Activated CD4-positive, CD25-positive, alpha-beta regulatory T cell treated with anti-CD3 and anti-CD28 coated beads, Interleukin-2, amount 50 U/mL, for 16 hours (primary cell): ENCODE measurements around the gene ZSWIM6.
"Not testable (repeated sequence)": the region's sequence is repeated elsewhere in the genome, so short reads cannot be mapped to it uniquely, and the experiment has no call there.

Source experiments
- DNase-seq: peaks from one replicate; pipeline ENCODE4 v3.0.0-alpha.2; 2020; ENCODE audit warnings: low read depth, low spot score

The ZSWIM6 gene

GRCh38 chr5:61363401-61364114 lies 31.5 kb downstream of the ZSWIM6 start:
- no peak for DNase-seq

GRCh38 chr5:61366497-61367240 lies 34.6 kb downstream of the ZSWIM6 start:
- no peak for DNase-seq

DNA sequence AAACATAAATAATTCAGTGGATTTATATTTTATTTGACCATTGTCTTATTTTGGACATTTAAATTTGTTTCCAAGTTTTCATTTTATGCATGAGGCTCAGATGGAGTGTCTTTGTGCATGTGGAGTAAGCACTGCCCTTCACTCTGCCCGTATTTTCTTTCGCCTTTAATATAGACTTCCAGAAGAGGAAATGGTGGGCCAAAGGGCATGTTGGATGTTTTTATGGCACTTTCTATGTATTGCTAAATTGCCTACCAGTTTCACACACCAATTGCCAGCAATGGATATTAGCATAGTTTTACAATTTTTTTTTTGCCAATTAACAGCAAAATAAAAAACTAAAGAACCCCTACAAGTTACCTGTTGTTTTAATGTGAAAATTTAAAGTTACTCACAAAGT lies 38.4 kb downstream of the ZSWIM6 start:
- no peak for DNase-seq

GRCh38 chr5:61371474-61371873 lies 39.4 kb downstream of the ZSWIM6 start:
- DNase-seq: no peak

DNA sequence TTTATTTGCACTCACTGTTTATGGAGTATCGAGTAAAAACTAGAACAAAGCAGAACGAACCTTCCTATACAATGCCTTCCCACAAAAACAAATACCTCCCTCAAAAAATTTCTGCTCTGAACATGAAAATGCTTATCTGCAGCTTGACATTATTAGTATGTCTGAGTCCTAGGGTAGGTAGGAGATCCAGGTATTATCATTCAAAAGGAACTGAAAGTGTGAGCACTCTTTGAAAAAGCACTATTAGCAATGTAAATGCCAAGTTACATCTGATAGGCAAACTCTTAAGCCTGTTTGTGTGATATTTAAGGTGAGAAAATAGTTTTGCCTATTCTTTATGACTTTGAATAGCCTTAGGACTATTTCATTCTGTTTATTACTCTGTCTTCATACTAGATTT lies 47.6 kb downstream of the ZSWIM6 start:
- DNase-seq: no peak

DNA sequence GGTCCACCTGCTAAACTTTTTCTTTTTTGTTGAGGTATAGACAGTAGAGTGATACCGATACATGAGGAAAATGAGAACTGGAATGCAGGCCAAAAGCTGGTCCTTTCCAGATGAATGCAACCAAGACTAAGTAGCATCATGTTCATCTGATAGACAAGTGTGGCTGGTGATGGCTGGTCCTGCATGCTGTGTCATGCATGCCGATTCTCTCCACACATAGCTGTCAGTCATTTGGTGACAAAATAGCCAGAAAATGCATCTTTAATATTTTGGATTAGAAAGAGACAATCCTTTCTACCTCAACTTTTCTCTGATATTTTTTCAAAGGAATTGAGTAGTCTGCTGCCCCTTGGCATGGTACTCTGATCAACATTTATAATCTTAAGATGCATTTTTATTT lies 49.9 kb downstream of the ZSWIM6 start:
- no peak for DNase-seq

DNA sequence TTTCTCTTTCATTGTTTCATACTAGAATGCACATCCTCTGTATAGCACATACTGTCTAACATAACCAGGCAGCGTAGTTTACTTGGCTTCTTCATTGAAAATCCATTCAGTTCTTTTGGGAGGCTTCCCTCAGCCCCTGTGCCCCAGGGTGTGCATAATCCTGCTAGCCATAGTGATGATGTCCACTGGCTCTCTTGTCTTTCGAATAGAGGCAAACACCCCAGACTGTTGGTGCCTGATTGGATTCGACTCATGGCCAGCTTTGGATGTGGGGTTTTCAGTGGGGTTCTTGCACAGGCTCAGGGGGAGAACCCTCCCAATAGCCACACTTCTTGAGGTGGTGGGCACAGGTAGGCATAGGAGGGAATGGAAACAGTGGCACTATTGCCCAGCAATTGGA lies 53.6 kb downstream of the ZSWIM6 start:
- DNase-seq: no peak

- DNase-seq: no peak
These were observed 54.2 kb downstream of the ZSWIM6 start for GRCh38 chr5:61386045-61386800.

DNA sequence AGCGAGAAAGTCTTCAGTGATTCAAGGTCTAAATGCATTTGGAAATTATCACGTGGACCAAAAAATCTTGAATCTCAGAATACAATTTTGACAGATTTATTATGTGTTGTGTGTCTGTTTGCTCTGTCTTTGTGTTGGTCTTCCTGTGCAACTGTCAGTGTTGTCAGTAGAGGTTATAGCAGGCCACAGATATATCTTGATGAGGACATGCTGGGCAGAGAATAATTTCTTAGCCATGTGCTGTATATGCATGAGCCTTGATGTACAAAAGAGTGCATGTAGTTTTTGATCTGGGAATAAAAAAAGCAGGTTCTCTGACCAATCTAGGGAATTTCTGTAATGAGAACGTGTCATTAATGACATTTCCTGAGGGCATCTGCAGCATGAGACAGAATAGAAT lies 57.6 kb downstream of the ZSWIM6 start:
- DNase-seq: no peak

DNA sequence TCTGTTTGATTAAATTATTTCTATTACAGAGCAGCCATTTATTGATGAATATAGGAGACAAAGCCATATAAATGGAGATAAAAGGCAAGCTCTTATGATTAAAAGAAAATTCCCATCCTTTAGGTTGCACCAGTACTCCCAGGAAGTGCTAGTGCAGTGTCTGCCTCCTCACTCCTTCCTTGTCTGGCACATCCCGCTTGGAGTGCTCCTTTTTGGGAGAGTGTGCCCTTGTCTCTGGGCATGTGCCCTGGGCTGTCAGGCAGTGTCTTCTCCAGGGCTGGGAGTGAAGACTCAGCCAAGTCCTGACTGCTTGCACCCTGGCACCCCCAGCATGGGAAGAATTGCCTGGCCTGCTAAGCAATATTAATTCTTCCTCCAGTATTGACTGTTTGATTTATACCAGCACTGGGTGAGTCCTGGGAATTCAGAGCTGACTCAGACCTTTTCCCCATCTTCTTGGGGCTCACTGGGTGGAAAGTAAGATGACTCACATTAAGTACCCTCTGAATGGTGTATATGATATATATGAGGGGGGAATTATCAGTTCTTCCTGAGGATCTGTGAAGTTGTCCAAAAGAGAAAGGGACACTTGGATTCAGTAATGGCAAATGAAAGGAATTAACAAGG lies 62.1 kb downstream of the ZSWIM6 start:
- no peak for DNase-seq

DNA sequence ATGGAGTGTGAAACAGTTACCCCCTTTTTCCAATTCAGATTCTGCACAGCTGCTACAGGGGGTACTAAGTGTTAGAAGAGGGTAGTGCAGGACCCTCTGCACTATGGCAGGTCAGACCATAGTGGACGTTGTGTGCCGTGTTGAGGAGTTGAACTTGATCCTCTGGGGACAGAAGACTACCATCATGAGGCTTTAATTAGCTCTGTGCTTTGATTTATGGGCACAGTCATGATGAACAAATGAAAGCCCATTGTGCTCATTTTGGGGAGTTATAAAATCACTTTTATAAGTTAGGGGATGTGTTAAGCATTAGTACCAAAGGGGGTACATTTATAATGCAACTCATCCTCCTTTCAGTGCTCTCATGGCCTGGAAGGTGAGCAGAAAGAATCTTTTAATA lies 62.7 kb downstream of the ZSWIM6 start:
- DNase-seq: no peak

GRCh38 chr5:61397238-61397637 lies 65.2 kb downstream of the ZSWIM6 start:
- DNase-seq: no peak

DNA sequence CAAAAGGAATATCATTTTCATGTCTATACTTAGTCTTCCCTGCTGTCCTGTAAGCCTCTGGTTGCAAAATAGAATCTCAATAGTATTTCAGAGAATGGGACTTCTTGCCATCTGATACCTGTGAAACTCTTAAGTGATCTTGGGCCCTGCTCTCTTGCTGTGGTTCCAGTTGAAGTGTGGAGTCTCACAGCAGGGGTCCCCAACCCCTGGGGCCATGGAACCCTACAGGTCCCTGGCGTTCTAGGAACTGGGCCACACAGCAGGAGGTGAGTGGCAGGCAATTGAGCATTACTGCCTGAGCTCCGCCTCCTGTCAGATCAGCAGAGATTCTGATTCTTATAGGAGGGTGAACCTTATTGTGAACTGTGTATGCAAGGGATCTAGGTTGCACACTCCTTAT lies 65.9 kb downstream of the ZSWIM6 start:
- no peak for DNase-seq

GRCh38 chr5:61398440-61398839 lies 66.4 kb downstream of the ZSWIM6 start:
- no peak for DNase-seq

GRCh38 chr5:61399679-61400078 lies 67.6 kb downstream of the ZSWIM6 start:
- no peak for DNase-seq

DNA sequence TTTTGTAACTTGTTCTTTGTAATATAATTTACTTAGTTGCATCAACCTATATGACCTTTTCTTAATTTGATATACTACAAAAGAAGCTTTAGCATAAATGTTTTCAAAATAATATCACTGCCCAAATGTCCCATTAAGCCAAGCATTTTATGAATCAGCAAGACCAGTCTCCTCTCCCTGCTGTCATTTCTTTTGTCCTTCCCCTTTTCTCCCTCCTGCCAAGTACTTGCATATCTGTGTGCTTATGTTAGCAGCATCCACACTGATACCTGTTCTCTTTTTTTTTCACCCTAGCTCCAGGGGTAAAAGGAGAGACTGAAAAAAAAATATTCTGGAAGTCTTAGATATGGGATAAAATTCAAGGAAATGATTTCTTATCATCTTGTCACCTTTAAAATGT lies 69.7 kb downstream of the ZSWIM6 start:
- DNase-seq: no peak

DNA sequence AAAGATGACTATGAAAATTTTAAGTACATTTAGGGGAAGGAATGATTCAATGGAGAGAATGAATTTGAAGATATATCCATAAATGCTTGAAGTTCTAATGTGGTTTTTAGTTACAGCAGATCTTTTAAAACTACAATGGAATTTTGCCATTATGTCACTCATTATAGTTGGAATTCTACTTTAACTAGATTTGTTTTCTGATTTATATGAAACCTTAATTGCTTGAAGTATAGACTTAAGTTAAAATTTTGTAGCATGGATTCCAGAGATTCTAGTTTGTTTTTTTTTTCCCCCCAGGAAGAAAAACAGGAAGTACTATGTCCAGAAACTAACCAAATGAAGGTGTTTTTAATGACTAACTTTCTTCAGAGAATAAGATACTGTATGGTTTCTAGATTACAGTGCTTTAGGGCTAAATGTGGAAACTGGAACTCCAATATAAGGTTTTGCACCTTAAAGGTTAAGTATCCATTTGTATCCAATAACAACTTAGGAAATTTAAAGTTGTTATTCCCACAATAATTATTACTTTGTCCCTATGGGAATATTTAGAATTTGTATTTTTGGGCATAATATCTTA lies 70.3 kb downstream of the ZSWIM6 start:
- no peak for DNase-seq

DNA sequence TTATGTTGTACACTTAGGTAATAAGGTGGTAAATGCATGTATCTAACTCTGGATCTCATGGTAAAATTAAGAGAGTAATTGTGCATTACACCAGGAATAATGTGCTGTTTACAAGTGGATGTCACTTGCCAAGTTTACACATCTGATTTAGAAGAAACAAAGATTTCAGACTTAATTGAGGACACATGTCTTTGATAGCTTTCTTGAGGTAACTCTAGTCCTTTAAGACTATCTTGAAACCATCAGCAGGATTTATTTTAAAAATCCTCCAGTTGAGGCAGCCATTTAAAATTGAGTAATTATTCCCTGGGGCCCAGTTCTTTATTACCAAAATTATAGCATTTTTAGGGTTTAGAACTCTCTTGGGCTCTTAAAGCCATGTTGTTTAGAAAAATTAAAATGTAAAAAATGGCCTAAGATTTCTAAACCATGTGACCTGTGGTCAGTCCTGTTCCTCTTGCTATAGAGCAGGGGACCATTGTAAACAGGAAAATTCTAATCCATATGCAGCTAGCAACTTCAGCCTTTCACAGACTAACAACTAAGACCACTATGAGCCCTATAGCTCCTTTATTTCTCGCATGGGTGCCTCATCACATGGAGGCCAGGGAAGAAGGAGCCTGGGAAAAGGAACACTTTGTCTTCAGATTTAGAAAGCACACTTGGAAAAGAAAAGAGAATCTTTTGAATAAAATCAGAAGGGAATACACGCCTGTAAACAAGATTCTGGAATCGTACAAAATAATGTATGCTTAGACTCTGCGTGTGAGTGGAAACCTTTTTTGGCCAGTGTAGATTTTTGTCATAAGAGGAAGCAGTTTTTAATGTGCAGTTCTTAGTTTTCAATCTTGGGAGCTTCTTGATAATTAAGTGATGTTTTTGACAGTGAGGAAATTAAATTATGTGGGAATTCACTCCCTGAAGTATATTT lies 71.2 kb downstream of the ZSWIM6 start:
- DNase-seq: no peak

DNA sequence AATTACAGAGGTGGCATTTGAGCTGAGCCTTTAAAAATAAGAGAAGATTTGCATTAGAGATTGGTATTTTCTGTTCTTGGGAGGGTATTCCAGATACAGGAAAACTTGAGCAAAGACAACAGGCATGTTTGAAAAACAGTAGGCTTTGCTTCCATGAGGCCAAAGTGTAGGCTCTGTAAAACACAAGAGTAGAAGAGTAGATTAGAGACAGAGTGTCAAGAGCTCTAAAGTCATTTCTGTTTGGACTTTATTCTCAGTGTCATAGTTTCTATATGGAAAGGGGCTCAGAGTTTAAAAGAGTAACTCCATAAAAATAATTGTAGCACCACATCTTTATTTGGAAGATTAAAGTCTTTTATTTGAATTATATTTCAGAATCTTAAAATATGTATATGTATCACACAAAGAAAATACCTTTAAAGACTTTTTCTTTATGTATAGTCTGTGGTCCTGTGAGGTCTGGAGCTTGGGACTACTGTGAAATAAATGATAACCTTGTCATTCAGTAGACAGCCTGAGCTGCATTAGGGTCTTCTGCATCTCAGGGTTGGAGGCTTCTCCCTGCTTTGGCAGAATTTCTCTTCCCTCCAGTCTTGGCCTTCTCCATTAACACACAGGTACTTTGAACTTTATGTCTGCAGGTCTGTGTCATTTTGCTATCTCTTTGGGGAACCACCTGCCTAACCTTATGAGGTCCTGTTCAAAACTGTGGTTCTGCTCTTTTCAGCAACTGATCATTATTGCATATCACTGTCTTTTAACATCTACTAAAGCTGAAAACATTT lies 73.6 kb downstream of the ZSWIM6 start:
- DNase-seq: no peak

GRCh38 chr5:61406497-61406896 lies 74.4 kb downstream of the ZSWIM6 start:
- DNase-seq: not testable (repeated sequence)
